Right ventricle myocardium inferior (tissue), 1 donor: ENCODE measurements around the gene CRYGB. TPM values are rescaled to one million over a fixed set of nuclear protein-coding genes. Genes with fewer than 3 reads are reported as not detected.

Experiments
- ATAC-seq: fragments of 200-7000 bp; cut with Tn5 transposase; one replicate; pipeline ENCODE4 v1.9.1; 2020; ENCODE audit warnings: mild to moderate bottlenecking, moderate library complexity
- DNase-seq: peaks from one replicate; pipeline ENCODE4 v3.0.0; 2021; ENCODE audit errors: missing footprints
- intact Hi-C: fragments of 100-400 bp; cut with DNase I; formaldehyde crosslinking; loops from one replicate; pipeline ENCODE4 v1.11.0; 2022
- long read RNA-seq: library from polyadenylated mRNA; unstranded; transcript quantifications from one replicate; pipeline ENCODE4 v2.0.0, GENCODE V29; 2021
- total RNA-seq: library from RNA; stranded (reverse); fragmentation: NEBNext Ultra II Directional; extraction: Animal tissue kit (Norgen Biotek cat#: 25700); gene quantifications from one replicate; pipeline ENCODE4 v1.2.1, GENCODE V29; 2021
- donor health status: DM: no; HTN: yes; CAD: no; lungs with severe emphysema.

Gene CRYGB
- not detected for total RNA-seq
- long read RNA-seq, result 0 reads

- ATAC-seq (no peak), DNase-seq (no peak)
- intact Hi-C loops, result no loop called here
Observed at GRCh38 chr2:208146006-208146405, at the start of gene CRYGB. Gene CRYGB (minus strand): TSS chr2:208146158. CDS start chr2:208146120, 38 bp downstream.

GRCh38 chr2:208195531-208195930, 49.6 kb upstream of the CRYGB start:
- intact Hi-C loops, result no loop called here
- no peak for DNase-seq
- ATAC-seq, result no peak

DNA sequence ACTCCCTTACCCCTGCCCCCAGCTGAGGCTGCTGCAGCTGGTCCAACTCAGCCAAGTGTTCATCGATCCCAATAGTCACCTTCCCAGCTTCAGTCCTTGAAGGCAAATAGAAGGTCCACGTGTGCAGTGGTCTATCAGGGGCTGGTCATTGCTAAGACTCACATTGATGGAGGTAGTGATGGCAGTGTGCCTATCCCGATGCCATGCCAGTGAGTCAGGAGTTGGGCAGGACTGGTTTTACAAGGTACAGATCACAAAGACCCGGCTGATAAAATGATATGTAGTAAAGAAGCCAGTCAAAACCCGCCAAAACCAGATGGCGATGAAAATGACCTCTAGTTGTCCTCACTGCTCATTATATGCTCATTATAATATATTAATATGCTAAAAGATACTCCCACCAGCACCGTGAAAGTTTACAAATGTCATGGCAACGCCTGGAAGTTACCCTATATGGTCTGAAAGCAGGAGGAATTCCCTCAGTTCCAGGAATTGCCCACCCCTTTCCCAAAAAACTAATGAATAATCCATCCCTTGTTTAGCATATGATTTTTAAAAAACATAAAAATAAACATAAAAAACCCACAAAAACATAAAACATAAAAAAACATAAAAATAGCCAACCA, 46.8 kb upstream of the CRYGB start:
- DNase-seq (no peak), ATAC-seq (no peak)
- intact Hi-C loops, result no loop called here

- intact Hi-C loops, result no loop called here
- ATAC-seq, result no peak
- no peak for DNase-seq
Observed at GRCh38 chr2:208189810-208190503, 44.0 kb upstream of the CRYGB start, which contains the start of gene C2orf80. Gene C2orf80 (minus strand): TSS chr2:208190030. CDS start chr2:208186986, 3,044 bp downstream.

DNA sequence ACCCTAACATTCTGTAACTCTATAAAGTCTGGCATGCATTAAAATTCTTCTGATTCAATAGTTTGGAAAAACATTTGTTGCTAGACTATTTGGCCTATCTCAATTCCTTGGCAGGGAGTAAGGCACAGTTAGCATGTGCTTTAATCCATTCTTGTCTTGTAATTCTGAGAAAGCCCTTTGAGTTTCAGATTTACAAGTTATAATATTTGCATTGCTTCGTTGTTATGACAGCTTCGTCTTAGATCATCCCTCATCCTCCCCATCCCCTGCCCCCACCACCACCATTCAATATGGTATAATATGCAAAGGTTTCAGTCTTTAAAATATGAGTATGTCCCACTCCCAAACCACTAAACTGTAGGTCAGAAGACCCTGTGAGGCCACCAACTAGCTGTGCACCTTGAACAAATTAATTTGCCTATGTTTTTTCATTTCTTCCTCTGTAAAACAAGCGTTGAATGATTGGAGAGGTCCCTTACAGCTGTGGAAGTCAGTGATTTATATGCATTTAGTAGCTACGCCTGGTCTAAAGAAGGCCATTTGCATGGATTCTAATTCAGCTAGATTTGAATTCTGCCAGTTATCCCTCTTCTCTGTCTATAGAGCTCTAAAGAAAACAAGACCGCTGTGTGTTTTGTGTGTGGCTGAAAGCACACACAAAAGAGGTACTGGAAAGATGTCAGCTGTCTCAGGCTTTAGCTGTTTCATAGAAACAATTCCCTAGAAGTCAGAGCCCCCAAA, 43.3 kb upstream of the CRYGB start:
- ATAC-seq (no peak), DNase-seq (no peak)
- intact Hi-C loops, result no loop called here

- ATAC-seq (no peak), DNase-seq (no peak)
- intact Hi-C loops, result no loop called here
Observed at GRCh38 chr2:208186893-208187292, 40.9 kb upstream of the CRYGB start.

- no peak for ATAC-seq
- intact Hi-C loops, result no loop called here
- no peak for DNase-seq
Observed at GRCh38 chr2:208186465-208186864, 40.5 kb upstream of the CRYGB start.

GRCh38 chr2:208183972-208184705, 38.2 kb upstream of the CRYGB start:
- DNase-seq (no peak), ATAC-seq (no peak)
- intact Hi-C loops, result no loop called here

DNA sequence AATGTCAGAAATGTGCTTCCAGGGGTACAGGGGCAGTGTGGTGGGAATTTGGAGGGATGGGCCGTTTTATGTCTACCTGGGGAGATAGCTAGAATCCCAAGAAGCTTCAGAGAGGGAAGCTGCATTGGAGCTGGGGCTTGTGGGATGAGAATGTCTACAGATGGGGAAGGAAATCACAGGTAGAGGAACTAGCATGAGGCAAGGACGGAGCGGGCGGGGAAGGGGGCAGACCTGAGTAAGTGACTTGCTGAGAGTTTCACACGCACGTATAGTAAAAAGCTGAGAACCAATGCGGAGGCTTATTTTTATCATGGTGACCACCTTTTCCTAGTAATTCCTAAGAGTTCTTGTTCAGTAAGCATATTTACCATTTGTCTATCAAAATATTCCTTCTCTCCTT, 37.6 kb upstream of the CRYGB start:
- ATAC-seq (no peak), DNase-seq (no peak)
- intact Hi-C loops, result no loop called here

- no peak for DNase-seq
- intact Hi-C loops, result no loop called here
- ATAC-seq, result no peak
Observed at GRCh38 chr2:208182835-208183234, 36.9 kb upstream of the CRYGB start.

DNA sequence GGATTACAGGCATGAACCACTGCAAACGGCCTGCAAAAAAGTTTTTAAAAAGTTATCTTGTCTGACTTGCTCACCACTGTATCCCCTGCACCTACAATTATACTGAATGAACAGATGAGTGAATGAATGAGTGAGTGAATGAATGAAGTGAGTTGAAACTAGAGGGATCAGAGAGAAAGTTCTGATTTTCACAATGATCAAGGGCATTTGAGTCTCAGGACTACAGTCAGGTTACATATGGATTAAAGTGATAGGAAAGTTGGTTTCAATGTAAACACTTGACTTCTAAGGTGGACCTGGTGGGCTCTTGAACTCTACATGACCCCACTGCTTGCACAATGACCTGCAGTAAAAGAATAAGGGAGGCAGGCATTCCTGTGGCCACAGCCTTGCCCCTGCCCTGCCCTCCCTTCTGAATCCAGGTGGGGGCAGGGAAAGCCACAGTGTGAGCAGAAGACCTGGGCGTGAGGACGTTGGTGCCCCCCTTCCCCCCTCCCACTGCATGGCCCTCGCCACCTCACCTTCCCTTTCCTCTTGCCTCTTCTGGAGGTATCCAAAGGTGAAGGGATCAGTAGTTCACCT, 33.2 kb upstream of the CRYGB start:
- ATAC-seq (no peak), DNase-seq (no peak)
- intact Hi-C loops, result loop anchor here (5.0 kb wide), 1 partner anchor 78 kb away; the partner anchor contains the start of gene IDH1

DNA sequence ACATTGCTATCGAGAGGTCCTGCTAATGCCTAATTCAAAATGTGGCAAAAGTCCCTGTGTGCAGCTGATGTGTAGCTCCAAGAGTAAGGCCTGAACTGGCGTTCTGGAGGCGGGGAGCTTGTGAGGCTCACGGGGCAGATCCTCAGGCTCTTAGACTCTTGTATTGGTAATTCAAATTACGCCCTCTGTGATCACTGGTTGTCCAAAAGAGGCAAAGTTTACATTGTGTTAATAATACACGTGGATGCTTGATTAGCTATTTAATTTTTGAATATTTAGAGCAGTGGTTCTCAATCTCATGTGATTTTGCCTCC, 29.8 kb upstream of the CRYGB start:
- intact Hi-C loops, result loop anchor here (5.0 kb wide), 1 partner anchor 82 kb away; the partner anchor contains the start of gene IDH1
- ATAC-seq (no peak), DNase-seq (no peak)

DNA sequence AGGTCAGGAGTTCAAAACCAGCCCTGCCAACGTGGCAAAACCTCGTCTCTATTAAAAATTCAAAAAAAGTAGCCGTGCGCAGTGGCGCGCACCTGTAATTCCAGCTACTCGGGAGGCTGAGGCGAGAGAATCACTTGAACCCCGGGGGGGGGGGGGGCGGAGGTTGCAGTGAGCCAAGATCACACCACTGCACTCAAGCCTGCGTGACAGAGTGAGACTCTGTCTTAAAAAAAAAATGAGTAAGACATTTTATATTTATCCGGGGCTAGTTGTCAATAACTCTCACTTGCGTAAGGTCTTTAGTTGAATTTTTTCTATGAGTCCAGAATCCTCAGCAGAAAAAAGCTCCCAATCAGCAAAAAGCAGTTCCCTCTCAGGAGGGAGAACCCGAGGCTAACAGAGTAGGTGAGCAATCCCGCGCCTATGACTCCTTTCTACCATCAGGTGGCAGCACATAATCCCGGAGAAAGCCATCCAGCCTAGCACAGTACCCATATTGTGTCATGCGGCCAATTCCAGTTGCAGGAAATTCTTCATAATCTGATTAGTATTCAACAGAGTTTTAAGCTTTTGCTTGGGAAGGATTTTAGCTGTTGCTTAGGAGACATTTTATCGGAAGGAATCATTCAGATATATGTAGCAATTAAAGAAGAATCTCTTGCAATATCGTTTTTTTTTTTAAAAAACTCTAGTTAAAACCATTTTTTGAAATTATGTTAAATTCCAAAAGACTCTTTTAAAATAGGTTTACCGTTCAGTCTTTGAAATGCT, 29.3 kb upstream of the CRYGB start:
- peak; percentile 96 for ATAC-seq

GRCh38 chr2:208174144-208174543, 28.2 kb upstream of the CRYGB start:
- intact Hi-C loops, result no loop called here
- DNase-seq, result no peak
- ATAC-seq, result no peak

More for the DNA sequence above, 29.3 kb upstream of the CRYGB start:
- DNase-seq, result no peak
- intact Hi-C loops, result loop anchor here (5.0 kb wide), 1 partner anchor 82 kb away; the partner anchor contains the start of gene IDH1

GRCh38 chr2:208172125-208172524, 26.2 kb upstream of the CRYGB start:
- ATAC-seq, result peak; percentile 63
- intact Hi-C loops, result no loop called here
- no peak for DNase-seq

DNA sequence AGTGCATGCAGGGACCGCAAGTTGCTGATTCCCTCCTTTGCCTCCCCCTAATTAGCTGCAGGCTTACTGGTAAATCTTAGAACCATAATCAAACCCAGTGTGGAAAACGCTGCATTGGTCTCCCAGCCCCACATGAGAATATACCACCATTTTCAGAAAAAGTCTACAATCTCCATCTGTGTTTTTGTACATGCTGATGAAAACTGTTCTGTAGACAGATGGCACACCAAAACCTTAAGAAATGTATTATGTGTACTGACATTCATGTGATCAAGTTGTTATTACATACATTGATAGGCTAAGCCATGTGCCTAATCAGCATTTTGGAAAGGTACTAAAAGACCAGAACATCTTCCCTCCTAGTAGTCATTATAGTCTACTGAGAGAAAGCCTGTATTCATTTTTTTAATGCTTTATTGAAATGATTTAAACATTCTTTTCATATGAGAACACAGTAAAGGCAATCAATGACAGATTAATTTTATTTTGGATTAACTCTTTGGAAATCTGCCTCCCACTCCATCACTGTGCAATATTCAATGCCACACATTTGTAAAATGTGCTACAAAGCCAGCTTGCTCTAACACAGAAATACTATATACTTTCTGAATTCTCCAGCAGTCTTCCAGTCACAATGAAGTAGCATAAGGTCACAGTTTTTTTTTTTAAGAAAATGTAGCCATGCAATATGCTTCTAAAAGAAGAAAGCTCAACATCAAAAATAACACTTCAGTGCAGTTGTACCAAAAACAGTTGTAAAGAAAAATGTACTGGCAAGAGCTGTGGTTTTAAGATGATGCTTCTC, 19.2 kb upstream of the CRYGB start:
- intact Hi-C loops, result no loop called here
- DNase-seq (no peak), ATAC-seq (no peak)

- ATAC-seq (no peak), DNase-seq (no peak)
- intact Hi-C loops, result no loop called here
Observed at GRCh38 chr2:208163489-208163888, 17.5 kb upstream of the CRYGB start, which contains the start of gene CRYGA. Gene CRYGA (minus strand): TSS chr2:208163589. CDS start chr2:208163556, 33 bp downstream.
